ENCODE results near the gene PPP1R37. TPM values are rescaled to one million over a fixed set of nuclear protein-coding genes. Genes with fewer than 3 reads are reported as not detected.
A peak's percentile ranks its signal among the peaks of the same experiment; 100 is the strongest.

PPP1R37 gene
- total and polyA plus RNA-seq, 2 of the 13 experiments (the other 11 are each of a cell fraction or from before 2014, with no cell fraction given) = 9.0 to 14.3 TPM

- TF ChIP-seq TARDBP (CRISPR knock-in tag; IDR thresholded peaks at IDR 0.05) (peak; percentile 47; the same call in 1 of the 2 replicates), MED1 (CRISPR knock-in tag; IDR thresholded peaks at IDR 0.05) (peak; percentile 70), PRDM4 (CRISPR knock-in tag; IDR thresholded peaks at IDR 0.05; ENCODE audit: borderline replicate concordance) (no peak), ZNF605 (CRISPR knock-in tag; IDR thresholded peaks at IDR 0.05) (no peak), ZNF878 (CRISPR knock-in tag; IDR thresholded peaks at IDR 0.05) (no peak), TOPORS (CRISPR knock-in tag; IDR thresholded peaks at IDR 0.05) (no peak), ZNF121 (CRISPR knock-in tag; IDR thresholded peaks at IDR 0.05) (no peak), HDAC2 (CRISPR knock-in tag; IDR thresholded peaks at IDR 0.05) (peak; percentile 31; the same call in 1 of the 2 replicates), ATM (IDR thresholded peaks at IDR 0.05; ENCODE audit: borderline replicate concordance) (no peak), GPN1 (CRISPR knock-in tag; IDR thresholded peaks at IDR 0.05; ENCODE audit: borderline replicate concordance) (no peak), KAT8 (CRISPR knock-in tag; IDR thresholded peaks at IDR 0.05) (peak; percentile 48), ZNF513 (CRISPR knock-in tag; conservative IDR thresholded peaks at IDR 0.05) (no peak), ZNF720 (CRISPR knock-in tag; IDR thresholded peaks at IDR 0.05) (no peak), ATF7 (IDR thresholded peaks at IDR 0.05) (no peak), ATF7 (CRISPR knock-in tag; IDR thresholded peaks at IDR 0.05) (no peak), ZNF616 (CRISPR knock-in tag; IDR thresholded peaks at IDR 0.05; ENCODE audit: low read depth) (no peak)
- TF ChIP-seq, protein P1, sequence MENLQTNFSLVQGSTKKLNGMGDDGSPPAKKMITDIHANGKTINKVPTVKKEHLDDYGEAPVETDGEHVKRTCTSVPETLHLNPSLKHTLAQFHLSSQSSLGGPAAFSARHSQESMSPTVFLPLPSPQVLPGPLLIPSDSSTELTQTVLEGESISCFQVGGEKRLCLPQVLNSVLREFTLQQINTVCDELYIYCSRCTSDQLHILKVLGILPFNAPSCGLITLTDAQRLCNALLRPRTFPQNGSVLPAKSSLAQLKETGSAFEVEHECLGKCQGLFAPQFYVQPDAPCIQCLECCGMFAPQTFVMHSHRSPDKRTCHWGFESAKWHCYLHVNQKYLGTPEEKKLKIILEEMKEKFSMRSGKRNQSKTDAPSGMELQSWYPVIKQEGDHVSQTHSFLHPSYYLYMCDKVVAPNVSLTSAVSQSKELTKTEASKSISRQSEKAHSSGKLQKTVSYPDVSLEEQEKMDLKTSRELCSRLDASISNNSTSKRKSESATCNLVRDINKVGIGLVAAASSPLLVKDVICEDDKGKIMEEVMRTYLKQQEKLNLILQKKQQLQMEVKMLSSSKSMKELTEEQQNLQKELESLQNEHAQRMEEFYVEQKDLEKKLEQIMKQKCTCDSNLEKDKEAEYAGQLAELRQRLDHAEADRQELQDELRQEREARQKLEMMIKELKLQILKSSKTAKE (CRISPR knock-in tag; IDR thresholded peaks at IDR 0.05; ENCODE audit: borderline replicate concordance) = peak; percentile 89
- TF ChIP-seq, protein P2, sequence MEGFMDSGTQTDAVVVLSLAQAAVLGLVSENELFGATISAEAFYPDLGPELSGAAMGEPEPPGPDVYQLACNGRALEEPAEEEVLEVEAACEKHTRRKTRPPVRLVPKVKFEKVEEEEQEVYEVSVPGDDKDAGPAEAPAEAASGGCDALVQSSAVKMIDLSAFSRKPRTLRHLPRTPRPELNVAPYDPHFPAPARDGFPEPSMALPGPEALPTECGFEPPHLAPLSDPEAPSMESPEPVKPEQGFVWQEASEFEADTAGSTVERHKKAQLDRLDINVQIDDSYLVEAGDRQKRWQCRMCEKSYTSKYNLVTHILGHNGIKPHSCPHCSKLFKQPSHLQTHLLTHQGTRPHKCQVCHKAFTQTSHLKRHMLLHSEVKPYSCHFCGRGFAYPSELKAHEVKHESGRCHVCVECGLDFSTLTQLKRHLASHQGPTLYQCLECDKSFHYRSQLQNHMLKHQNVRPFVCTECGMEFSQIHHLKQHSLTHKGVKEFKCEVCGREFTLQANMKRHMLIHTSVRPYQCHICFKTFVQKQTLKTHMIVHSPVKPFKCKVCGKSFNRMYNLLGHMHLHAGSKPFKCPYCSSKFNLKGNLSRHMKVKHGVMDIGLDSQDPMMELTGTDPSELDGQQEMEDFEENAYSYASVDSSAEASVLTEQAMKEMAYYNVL (CRISPR knock-in tag; IDR thresholded peaks at IDR 0.05; ENCODE audit: borderline replicate concordance) = peak; percentile 90
- TF ChIP-seq, protein P3, sequence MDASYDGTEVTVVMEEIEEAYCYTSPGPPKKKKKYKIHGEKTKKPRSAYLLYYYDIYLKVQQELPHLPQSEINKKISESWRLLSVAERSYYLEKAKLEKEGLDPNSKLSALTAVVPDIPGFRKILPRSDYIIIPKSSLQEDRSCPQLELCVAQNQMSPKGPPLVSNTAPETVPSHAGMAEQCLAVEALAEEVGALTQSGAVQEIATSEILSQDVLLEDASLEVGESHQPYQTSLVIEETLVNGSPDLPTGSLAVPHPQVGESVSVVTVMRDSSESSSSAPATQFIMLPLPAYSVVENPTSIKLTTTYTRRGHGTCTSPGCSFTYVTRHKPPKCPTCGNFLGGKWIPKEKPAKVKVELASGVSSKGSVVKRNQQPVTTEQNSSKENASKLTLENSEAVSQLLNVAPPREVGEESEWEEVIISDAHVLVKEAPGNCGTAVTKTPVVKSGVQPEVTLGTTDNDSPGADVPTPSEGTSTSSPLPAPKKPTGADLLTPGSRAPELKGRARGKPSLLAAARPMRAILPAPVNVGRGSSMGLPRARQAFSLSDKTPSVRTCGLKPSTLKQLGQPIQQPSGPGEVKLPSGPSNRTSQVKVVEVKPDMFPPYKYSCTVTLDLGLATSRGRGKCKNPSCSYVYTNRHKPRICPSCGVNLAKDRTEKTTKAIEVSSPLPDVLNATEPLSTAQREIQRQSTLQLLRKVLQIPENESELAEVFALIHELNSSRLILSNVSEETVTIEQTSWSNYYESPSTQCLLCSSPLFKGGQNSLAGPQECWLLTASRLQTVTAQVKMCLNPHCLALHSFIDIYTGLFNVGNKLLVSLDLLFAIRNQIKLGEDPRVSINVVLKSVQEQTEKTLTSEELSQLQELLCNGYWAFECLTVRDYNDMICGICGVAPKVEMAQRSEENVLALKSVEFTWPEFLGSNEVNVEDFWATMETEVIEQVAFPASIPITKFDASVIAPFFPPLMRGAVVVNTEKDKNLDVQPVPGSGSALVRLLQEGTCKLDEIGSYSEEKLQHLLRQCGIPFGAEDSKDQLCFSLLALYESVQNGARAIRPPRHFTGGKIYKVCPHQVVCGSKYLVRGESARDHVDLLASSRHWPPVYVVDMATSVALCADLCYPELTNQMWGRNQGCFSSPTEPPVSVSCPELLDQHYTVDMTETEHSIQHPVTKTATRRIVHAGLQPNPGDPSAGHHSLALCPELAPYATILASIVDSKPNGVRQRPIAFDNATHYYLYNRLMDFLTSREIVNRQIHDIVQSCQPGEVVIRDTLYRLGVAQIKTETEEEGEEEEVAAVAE (CRISPR knock-in tag; IDR thresholded peaks at IDR 0.05; ENCODE audit: borderline replicate concordance) = no peak
These were observed 78.2 kb downstream of the PPP1R37 start (continued) for GRCh38 chr19:45171211-45171623.

Measured in HepG2 (cell line).